ENCODE data around the gene LEMD2. TPM values are rescaled to one million over a fixed set of nuclear protein-coding genes. Genes with fewer than 3 reads are reported as not detected.

Gene LEMD2
- total RNA-seq, 2 donors from 2014 or later = 62.6 to 66.7 TPM

GRCh38 chr6:33779895-33780294, 9.0 kb downstream of the LEMD2 start:
- no peak for DNase-seq
- intact Hi-C loops (cut with DNase I, micrococcal nuclease) = loop anchor here in 1 of 2 donors (10.0 kb wide), 1 partner anchor 375 kb away; no protein-coding TSS in a partner anchor
- ATAC-seq = no peak

DNA sequence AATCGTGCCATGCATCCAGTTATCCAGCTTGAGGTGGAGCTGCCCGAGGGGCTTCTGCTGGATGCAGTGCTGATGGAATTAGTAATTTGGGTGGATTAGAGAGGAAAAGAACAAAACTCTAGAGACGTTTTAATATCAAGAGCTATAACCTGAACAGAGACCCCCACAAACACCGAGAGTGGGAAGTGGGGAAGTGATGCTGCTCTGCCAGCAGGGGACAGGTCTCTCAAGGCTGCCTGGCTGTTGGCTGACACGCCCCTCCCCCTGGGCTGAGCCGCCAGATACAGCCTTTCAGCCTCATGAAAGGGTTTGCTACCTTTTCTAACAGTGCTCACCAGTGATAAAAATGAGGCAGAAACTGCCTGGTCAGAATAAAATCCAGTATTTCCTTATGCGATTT, 9.6 kb downstream of the LEMD2 start:
- intact Hi-C loops (cut with DNase I, micrococcal nuclease) = loop anchor here in 1 of 2 donors (10.0 kb wide), 1 partner anchor 376 kb away; no protein-coding TSS in a partner anchor
- DNase-seq (no peak), ATAC-seq (no peak)

GRCh38 chr6:33778444-33779121, 10.3 kb downstream of the LEMD2 start:
- DNase-seq (no peak), ATAC-seq (no peak)
- intact Hi-C loops (cut with DNase I, micrococcal nuclease) = loop anchor here in 1 of 2 donors (10.0 kb wide), 1 partner anchor 376 kb away; no protein-coding TSS in a partner anchor

DNA sequence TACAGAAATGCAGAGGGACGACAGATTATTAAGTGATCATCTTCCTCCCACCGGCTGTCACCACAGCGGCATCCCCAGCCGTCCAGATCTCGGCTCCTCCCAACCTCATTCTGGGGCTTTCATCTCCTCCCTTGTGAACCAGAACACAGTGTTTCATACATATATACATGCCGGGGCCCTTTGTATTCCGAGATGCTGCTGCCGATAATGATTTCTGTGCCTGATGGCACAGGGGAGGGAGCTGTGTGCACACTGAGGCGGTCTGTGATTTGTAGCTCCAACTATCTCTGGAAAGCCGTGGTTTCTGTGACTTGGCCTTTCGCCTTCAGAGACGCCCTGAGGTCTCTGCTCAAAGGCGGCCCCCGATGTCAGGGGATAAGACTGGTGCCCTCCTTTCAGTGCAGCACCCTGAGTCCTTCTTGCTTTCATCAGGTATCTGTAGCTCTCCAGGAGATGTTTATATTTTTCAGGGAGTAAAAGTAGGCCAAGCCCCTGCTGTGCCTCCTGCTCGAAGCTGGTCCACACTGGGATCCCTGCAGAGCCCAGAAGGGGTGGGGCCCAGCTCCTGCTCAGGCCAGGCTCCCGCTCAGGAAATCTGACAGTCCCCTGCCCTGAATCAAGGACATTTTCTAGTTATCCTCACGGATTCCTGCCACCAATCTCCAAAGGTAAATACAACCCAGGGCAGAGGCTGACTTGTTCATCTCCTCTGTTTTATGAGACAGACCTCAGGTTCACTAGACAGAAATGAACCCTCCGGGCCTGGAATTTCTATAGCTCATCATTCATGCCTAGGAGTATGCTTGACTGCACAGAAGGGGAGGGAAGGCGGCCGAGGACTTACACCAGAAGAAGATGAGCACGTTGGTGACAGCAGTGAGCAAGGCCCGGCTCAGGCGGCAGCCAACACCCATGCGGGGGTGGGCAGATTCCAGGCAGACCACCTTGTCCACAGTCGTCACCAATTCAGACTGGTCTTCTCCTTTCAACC, 11.2 kb downstream of the LEMD2 start:
- DNase-seq (no peak), ATAC-seq (no peak)
- intact Hi-C loops (cut with DNase I, micrococcal nuclease) = loop anchor here in 1 of 2 donors (10.0 kb wide), 1 partner anchor 377 kb away; no protein-coding TSS in a partner anchor

GRCh38 chr6:33776764-33777163, 12.2 kb downstream of the LEMD2 start:
- no peak for ATAC-seq
- no peak for DNase-seq
- intact Hi-C loops (cut with DNase I, micrococcal nuclease) = loop anchor here in 1 of 2 donors (10.0 kb wide), 1 partner anchor 378 kb away; no protein-coding TSS in a partner anchor

- intact Hi-C loops (cut with DNase I, micrococcal nuclease) = loop anchor here in 1 of 2 donors (10.0 kb wide), 1 partner anchor 379 kb away; no protein-coding TSS in a partner anchor
- DNase-seq (no peak), ATAC-seq (no peak)
Observed at GRCh38 chr6:33776186-33776585, 12.7 kb downstream of the LEMD2 start.

DNA sequence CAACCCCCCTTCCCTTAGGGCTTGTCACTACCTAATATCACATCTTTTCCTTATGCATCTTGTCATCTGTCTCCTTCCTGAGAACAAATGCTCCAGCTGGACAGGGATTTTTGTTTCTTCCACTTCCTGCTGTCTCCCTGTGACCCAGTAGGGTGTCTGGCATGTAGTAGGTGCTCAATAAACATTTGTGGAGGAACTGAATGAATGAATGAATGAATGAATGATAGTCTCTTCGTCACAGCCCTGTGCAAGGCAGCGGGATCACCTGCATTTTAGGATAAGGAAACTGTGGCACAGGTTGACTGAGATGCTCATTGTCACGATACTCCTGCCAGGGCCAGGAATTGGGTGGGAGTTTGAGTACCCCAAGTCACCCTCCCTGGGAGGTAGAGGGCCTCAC, 14.2 kb downstream of the LEMD2 start:
- no peak for DNase-seq
- ATAC-seq = no peak
- intact Hi-C loops (cut with DNase I, micrococcal nuclease) = loop anchor here in 1 of 2 donors (5.0 to 10.0 kb wide), 2 partner anchors 253 to 380 kb away; no protein-coding TSS in a partner anchor

DNA sequence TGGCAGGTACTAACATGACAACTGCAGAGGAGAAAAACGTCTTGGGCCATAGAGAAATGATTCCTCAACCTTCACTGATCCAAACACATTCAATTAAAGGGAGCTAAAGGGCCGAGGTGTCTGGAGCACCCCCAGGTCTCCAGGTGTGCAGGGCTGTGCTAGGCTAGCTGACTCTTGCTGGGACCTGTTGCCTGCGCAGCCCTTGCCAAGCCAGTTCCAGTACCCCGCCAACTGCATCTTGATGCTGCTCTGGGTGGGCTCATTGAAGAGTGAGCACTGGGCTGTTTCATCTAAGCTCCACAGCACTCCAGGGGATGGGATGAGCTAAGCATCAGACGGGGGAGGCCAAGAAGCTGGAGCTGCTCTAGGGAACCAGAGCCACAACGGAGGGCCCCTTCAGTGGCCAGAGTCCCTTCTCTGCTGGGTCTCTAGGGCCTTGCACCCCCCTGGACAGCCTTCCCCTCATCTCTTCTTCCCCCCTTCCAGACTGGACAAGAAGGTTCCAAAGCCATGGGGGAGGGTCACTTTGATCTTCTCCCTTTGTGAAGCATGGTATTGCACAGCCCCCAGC, 15.9 kb downstream of the LEMD2 start:
- DNase-seq (no peak), ATAC-seq (no peak)
- intact Hi-C loops (cut with DNase I, micrococcal nuclease) = loop anchor here in 1 of 2 donors (5.0 to 10.0 kb wide), 2 partner anchors 254 to 382 kb away; no protein-coding TSS in a partner anchor

DNA sequence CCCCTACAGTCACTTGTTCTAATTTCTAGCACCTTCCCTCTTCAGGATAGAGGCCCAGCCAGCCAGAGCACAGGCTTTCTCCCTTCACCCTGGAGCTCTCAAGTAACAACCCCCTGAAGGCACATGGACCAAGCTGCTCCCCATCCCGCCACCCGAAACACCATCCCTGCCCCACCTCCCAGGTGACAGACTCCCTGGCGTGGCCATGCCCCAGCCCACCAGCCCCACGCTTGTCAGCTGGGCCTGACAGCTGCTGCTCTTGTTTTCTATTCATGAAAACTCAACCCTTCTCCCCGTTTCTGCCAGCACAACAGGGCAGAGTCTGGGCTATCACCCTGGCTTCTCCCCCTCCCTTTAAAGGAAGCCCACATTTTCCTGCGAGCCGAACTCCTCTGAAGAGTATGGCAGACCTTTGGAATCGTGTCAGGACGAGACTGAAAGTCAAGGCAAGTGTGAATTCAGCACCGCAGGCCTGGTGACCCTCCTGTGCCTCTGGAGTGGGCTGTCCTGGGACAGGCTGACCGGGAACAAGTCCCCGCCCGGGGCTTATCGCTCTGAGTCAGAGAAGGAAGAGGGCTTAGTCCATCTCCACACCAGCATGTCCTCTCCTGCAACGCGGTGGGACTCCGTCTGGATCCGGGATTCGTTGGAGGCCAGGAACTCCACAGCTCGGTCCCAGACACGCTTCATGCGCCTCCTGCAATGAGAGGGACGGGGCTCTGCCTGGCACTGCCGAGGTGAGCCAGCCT, 16.7 kb downstream of the LEMD2 start:
- ATAC-seq (peak; percentile 7), DNase-seq (no peak)
- intact Hi-C loops (cut with DNase I, micrococcal nuclease) = loop anchor here in 1 of 2 donors (5.0 to 10.0 kb wide), 2 partner anchors 255 to 383 kb away; no protein-coding TSS in a partner anchor

DNA sequence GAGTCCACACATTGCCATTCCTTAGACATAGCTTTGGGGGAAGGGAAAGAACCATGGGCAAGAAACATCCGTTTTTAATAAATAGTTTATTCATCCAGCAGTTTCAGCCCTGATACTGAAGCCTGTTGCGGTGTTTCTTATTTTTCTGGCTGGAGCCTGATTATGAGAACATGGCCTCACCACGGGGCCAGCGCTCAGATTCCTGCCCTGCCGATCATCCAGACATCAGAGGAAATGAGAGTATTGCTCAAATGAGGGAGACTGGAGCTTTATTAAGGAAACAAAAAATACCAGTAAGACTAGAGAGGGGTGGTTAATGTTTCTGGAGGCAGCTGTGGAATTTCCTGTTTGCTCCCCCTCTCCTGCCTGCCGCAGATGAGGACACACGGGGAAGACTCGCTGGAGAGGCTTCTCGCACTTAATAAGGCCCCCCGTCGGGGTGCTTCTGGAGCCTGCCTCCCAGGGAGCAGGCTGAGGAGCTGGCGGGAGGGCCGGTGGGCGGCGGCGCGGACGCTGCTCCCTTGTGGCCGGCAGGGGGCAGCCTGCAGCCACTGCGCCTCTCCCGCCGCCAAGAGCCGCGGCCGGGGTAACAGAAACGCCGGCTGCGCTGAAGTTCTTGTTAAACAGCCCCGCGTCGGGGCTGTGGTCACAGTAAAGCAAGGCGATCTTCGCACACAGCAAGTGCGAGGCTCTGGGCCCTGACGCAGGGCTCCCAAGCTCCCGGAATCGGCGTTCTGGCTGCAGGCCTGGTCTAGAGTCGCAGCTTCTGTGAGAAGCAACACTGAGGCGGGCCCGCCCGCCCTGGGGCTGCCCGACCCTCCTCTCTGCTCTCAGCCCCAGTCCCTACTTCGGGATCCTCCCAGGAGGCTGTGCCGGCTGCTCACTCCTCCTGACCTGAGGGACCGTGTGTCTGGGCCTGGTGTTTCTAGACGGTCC, 17.5 kb downstream of the LEMD2 start:
- ATAC-seq (peak; percentile 77), DNase-seq (peak; percentile 52 to 74)
- intact Hi-C loops (cut with DNase I, micrococcal nuclease) = loop anchor here in 1 of 2 donors (5.0 to 10.0 kb wide), 2 partner anchors 256 to 383 kb away; no protein-coding TSS in a partner anchor

GRCh38 chr6:33770833-33771145, 18.1 kb downstream of the LEMD2 start:
- intact Hi-C loops (cut with DNase I, micrococcal nuclease) = loop anchor here in 1 of 2 donors (5.0 to 10.0 kb wide), 2 partner anchors 257 to 384 kb away; no protein-coding TSS in a partner anchor
- ATAC-seq = no peak
- DNase-seq = no peak

- DNase-seq = no peak
- ATAC-seq = no peak
- intact Hi-C loops (cut with DNase I, micrococcal nuclease) = loop anchor here in 1 of 2 donors (5.0 to 10.0 kb wide), 2 partner anchors 257 to 385 kb away; no protein-coding TSS in a partner anchor
Observed at GRCh38 chr6:33770124-33770832, 18.7 kb downstream of the LEMD2 start.

- intact Hi-C loops (cut with DNase I, micrococcal nuclease) = loop anchor here in 1 of 2 donors (10.0 kb wide), 1 partner anchor 185 kb away; the partner anchor contains the start of gene BAK1
- ATAC-seq (no peak), DNase-seq (no peak)
Observed at GRCh38 chr6:33769248-33769821, 19.6 kb downstream of the LEMD2 start.

DNA sequence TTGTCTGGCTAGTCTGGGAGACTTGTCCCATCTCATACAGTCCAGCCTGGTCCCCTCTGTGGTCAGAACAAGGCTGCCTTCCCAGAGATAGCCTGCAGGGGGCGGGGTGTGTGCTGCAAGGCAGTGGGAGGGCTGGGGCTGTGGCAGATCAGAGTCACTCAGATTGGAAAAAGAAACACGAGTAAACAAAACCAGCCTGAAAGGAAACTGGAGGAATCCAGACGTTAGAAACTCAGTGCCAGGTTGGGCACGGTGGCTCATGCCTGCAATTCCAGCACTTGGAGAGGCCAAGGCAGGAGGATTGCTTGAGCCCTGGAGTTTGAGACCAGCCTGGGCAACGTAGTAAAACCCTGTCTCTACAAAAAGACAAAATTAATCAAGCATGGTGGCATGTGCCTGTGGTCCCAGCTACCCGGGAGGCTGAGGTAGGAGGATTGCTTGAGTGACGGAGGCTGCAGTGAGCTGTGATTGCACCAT, 20.2 kb downstream of the LEMD2 start:
- DNase-seq (peak; percentile 71 to 88), ATAC-seq (peak; percentile 75)
- intact Hi-C loops (cut with DNase I, micrococcal nuclease) = loop anchor here in 1 of 2 donors (10.0 kb wide), 1 partner anchor 184 kb away; the partner anchor contains the start of gene BAK1

Data from left colon (tissue), 2 donors.